ENCODE measurements around the gene JAK1.

DNA sequence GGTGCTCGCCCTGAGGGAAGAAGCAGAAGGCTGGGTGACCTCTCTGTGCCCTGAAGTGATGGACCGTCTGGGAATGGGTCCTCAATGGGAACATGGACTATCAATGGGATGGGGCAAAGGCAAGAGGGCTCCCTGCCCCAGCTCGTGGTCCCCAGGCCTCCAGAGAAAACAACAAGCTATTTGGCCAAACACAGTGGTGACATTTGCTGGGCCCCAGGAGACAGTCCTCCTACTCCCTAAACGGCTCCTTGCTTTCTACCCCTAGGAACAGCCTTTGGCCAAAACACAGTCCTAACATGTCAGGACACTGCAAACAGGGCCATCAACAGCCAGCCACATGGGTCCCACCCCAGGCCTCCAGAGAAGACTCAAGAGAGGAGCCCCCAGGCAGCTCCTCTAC is 118.7 kb downstream of the JAK1 start:
- TF ChIP-seq, protein P1, sequence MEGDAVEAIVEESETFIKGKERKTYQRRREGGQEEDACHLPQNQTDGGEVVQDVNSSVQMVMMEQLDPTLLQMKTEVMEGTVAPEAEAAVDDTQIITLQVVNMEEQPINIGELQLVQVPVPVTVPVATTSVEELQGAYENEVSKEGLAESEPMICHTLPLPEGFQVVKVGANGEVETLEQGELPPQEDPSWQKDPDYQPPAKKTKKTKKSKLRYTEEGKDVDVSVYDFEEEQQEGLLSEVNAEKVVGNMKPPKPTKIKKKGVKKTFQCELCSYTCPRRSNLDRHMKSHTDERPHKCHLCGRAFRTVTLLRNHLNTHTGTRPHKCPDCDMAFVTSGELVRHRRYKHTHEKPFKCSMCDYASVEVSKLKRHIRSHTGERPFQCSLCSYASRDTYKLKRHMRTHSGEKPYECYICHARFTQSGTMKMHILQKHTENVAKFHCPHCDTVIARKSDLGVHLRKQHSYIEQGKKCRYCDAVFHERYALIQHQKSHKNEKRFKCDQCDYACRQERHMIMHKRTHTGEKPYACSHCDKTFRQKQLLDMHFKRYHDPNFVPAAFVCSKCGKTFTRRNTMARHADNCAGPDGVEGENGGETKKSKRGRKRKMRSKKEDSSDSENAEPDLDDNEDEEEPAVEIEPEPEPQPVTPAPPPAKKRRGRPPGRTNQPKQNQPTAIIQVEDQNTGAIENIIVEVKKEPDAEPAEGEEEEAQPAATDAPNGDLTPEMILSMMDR (IDR thresholded peaks at IDR 0.05), result no peak
- no peak for TF ChIP-seq POLR2A (IDR thresholded peaks at IDR 0.05)
